Kidney (tissue), 14 donors: ENCODE data around the gene NMRAL1. TPM values are rescaled to one million over a fixed set of nuclear protein-coding genes. Genes with fewer than 3 reads are reported as not detected.

Experiments used
- DNase-seq, 5 donors: peaks; one replicate each; pipeline ENCODE4 v3.0.0-alpha.2; 2013 to 2020
- FAIRE-seq: peaks from 2 replicates; lab custom pipeline; 2012; peaks lifted over from hg19 to GRCh38; lab: Jason Lieb, UNC
- H3K27ac ChIP-seq, 2 donors: one replicate each; pipeline ENCODE4 v1.7.0; 2013; ENCODE audit warnings: low read depth in 2 of 2, low read length in 2 of 2, inconsistent platforms in 1 of 2
- H3K27me3 ChIP-seq: one replicate; pipeline ENCODE4 v1.7.1; 2013; ENCODE audit warnings: low read length, inconsistent platforms; ENCODE audit not compliant: control insufficient read depth, insufficient read depth
- H3K36me3 ChIP-seq, 3 donors: one replicate each; pipeline versions ENCODE4 v1.7.0 to v1.7.1; 2013; ENCODE audit warnings: low read length in 3 of 3, control low read depth in 1 of 3, inconsistent platforms in 1 of 3; ENCODE audit not compliant: insufficient read depth in 3 of 3, control insufficient read depth in 2 of 3
- H3K4me1 ChIP-seq, 3 donors: one replicate each; pipeline versions ENCODE4 v1.7.0 to v1.7.1; 2013; ENCODE audit warnings: low read length in 3 of 3, inconsistent platforms in 1 of 3, low read depth in 1 of 3; ENCODE audit not compliant: control insufficient read depth in 2 of 3, insufficient read depth in 2 of 3
- H3K4me3 ChIP-seq, 3 donors: one replicate each; pipeline versions ENCODE4 v1.7.0 to v1.8.1; 2013; ENCODE audit warnings: low read length in 3 of 3, control low read depth in 1 of 3, inconsistent platforms in 1 of 3
- H3K9ac ChIP-seq, 3 donors: one replicate each; pipeline versions ENCODE4 v1.7.0 to v1.7.1; 2013; ENCODE audit warnings: low read length in 3 of 3, control low read depth in 1 of 3, inconsistent platforms in 1 of 3
- H3K9me3 ChIP-seq, 3 donors: one replicate each; pipeline versions ENCODE4 v1.7.0 to v1.7.1; 2013; ENCODE audit warnings: low read length in 3 of 3, control low read depth in 1 of 3, inconsistent platforms in 1 of 3; ENCODE audit not compliant: control insufficient read depth in 2 of 3, insufficient read depth in 1 of 3
- intact Hi-C: fragments of 100-400 bp; cut with DNase I; formaldehyde crosslinking; loops from one replicate; pipeline ENCODE4 v1.11.1; 2022
- polyA plus RNA-seq: library from polyadenylated mRNA; stranded (reverse); fragments of 350-450 nt; fragmentation: Illumina TruSeq; extraction: RNeasy Lipid Tissue Mini Kit (QIAGEN cat#74804); gene quantifications from one replicate; pipeline ENCODE4 v1.2.3, GENCODE V29; 2014; ENCODE audit warnings: low read depth, low replicate concordance; ENCODE audit not compliant: insufficient read depth
- total RNA-seq: library from RNA; stranded (reverse); fragmentation: NEBNext Ultra II Directional; extraction: Animal tissue kit (Norgen Biotek cat#: 25700); gene quantifications from one replicate; pipeline ENCODE4 v1.2.1, GENCODE V29; 2021
- TF ChIP-seq, protein P1 (sequence below): IDR thresholded peaks from 3 replicates; pipeline ENCODE4 v1.5.1; 2012; ENCODE audit warnings: mild to moderate bottlenecking, moderate library complexity, borderline replicate concordance; ENCODE audit not compliant: insufficient read depth; ENCODE audit errors: extremely low read depth
- donor health status: control.
- donor health status: control.
- donor health status: control.
- donor health status: control.
- donor health status: control.
- donor health status: DM: yes; HTN: yes; CAD: no.
- donor health status: Normal renal cell carcinoma (clear cell type).

The NMRAL1 gene
- total and polyA plus RNA-seq, 2 donors from 2014 or later, result 54.9 to 94.1 TPM

DNA sequence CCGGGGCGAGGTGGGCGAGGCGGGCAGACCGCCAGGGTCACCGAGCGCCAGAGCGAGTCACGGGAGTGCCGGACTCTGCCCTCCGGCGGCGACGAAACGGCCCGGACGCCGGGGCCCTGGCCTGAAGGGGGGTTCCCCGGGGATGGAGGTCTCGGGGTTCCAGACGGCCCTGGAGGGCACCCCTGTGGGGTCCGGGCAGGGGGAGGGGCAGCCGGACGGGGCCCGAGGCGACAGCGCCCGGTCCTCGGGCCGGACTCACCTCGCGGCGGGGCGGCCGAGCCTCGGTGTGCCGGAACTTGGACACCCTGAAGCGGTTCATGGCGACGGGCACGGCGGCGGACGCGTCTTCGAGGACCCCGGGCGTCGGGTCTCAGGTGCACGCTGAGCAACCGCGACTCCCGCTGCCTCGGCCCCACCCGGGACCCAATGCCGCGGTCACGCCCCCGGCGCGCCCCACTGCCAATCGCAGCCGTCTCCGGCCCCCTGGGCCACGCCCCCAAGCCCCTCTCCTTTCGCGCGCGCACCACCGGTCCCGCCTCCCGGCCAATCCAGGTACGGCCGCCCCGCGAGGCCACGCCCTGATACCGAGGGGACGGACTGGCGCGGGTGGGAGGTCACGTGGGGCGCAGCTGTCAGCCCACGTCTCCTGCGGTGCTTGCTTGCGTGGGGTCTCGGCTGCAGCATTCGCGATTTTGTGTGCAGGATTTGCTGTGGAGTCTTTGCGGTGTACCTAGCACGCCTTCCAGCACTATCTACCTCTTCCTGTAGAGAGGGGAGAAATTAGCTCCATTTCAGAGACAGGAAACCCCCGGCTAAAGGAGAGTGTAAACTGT, 58.0 kb downstream of the NMRAL1 start, which contains the start of gene CORO7:
CORO7 (minus strand) TSS at position 397 of the 833 bp plus-strand sequence; CDS start at position 319, 78 bp downstream.
- TF ChIP-seq, protein P1, sequence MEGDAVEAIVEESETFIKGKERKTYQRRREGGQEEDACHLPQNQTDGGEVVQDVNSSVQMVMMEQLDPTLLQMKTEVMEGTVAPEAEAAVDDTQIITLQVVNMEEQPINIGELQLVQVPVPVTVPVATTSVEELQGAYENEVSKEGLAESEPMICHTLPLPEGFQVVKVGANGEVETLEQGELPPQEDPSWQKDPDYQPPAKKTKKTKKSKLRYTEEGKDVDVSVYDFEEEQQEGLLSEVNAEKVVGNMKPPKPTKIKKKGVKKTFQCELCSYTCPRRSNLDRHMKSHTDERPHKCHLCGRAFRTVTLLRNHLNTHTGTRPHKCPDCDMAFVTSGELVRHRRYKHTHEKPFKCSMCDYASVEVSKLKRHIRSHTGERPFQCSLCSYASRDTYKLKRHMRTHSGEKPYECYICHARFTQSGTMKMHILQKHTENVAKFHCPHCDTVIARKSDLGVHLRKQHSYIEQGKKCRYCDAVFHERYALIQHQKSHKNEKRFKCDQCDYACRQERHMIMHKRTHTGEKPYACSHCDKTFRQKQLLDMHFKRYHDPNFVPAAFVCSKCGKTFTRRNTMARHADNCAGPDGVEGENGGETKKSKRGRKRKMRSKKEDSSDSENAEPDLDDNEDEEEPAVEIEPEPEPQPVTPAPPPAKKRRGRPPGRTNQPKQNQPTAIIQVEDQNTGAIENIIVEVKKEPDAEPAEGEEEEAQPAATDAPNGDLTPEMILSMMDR, result no peak
- intact Hi-C loops, result no loop called here
- H3K36me3 ChIP-seq, result no peaks in the 10 kb centered on the region
- FAIRE-seq (no peak), DNase-seq (peak; percentile 94 to 99 (median 97))
- H3K9me3 ChIP-seq, result no peaks in the 10 kb centered on the region
- H3K9ac ChIP-seq, result peak within 1 kb of the TSS; percentile 17 to 85 (median 63)
- H3K4me3 ChIP-seq, result peak within 1 kb of the TSS; percentile 46 to 77 (median 75)
- peak within 1 kb of the TSS; percentile 34 to 51 for H3K27ac ChIP-seq
- no peaks in the 10 kb centered on the region for H3K27me3 ChIP-seq
- peaks cover 0 to 17% (median 6%) of the 10 kb centered on the region in 3 donors for H3K4me1 ChIP-seq

DNA sequence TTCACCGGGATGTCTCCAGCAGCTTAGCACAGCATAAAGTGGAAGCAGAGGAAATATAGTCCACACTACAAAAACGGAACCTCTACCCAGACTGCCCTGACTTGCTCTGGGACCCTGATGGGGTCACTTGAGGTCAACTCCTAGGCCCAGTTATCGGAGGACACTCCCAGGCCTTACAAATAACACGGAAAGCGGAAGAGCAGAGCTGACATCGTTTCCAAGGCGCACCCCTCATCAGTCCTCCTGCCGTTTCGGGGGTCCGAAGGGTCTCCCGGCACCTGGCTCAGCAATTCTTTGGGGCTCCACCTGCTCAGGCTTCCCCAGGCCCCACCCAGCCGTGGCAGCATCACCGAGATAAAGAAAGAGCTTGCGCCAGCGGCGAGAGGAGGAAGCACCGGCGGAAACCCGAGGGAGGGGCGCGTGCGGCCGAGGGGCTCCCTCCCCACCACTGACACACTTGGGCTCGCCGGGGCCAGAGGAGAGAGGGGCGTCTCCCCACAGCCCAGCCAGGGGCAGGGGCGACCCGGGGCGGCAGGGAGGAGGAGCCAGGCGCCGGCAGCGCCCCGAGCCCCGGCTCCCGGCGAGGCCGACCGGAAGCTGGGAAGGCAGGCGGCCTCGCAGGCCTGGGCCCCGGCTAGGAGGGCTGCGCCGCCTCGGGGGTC, 58.8 kb downstream of the NMRAL1 start:
- FAIRE-seq (no peak), DNase-seq (peak in 3 of 5 donors; percentile 60 to 89 (median 77))
- H3K27ac ChIP-seq, result peak overlapping the region; percentile 34 to 51
- H3K9ac ChIP-seq, result peak overlapping the region; percentile 17 to 85 (median 63)
- H3K4me3 ChIP-seq, result peak overlapping the region; percentile 46 to 76 (median 75)
- no peaks in the 10 kb centered on the region for H3K36me3 ChIP-seq
- TF ChIP-seq, protein P1, result no peak
- intact Hi-C loops, result no loop called here
- H3K9me3 ChIP-seq, result no peaks in the 10 kb centered on the region
- H3K4me1 ChIP-seq, result peaks cover 0 to 17% (median 6%) of the 10 kb centered on the region in 3 donors
- no peaks in the 10 kb centered on the region for H3K27me3 ChIP-seq

DNA sequence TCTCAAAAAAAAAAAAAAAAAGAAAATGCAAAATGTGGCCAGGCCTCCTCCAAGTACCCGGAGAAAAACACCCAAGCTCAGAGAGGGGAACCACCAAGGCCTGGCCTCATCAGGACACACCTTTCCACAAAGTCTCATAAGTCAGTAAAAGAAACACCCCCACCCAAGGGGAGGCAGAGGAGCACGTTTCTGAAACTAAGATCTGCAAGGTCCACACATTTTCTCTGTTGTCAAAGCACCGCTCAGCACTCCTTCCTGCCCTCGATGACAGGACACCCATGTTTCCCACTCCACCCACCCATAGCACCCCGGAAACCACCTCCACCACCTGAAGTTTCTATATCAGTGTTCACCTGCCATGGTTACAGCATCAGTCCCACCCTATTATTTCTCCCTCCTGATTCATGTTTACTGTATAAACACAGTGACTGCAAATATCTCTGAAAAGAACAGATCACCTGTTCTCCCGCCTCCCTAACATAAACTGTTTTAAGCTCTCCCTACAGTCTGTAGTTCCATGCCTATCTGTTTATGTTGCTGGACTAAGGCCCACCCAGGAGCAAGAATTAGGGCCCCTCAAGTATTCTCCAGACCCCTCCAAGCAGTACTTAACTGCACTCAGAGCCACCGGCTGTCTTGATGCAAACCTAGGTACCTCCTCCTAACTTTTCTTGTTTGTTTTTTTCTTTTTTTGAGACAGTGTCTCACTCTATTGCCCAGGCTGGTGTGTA, 60.1 kb downstream of the NMRAL1 start:
- Histone ChIP-seq H3K4me1 (peaks cover 0 to 17% (median 6%) of the 10 kb centered on the region in 3 donors), H3K9ac (no peak overlapping the region)
- FAIRE-seq, result no peak

More for the DNA sequence above, 60.1 kb downstream of the NMRAL1 start:
- no peak for DNase-seq
- Histone ChIP-seq H3K27ac (no peak overlapping the region), H3K27me3 (no peaks in the 10 kb centered on the region), H3K9me3 (no peaks in the 10 kb centered on the region), H3K4me3 (no peak overlapping the region), H3K36me3 (no peaks in the 10 kb centered on the region)
- TF ChIP-seq, protein P1, result no peak
- intact Hi-C loops, result no loop called here
